ENCODE measurements around the gene ZNF385C. TPM values are rescaled to one million over a fixed set of nuclear protein-coding genes. Genes with fewer than 3 reads are reported as not detected.
A peak's percentile ranks its signal among the peaks of the same experiment; 100 is the strongest.

The ZNF385C gene
- total and polyA plus RNA-seq, 2 of the 13 experiments (the other 11 are each of a cell fraction or from before 2014, with no cell fraction given), result 2.3 to 6.1 TPM

GRCh38 chr17:42050393-42051012 lies 47.8 kb downstream of the ZNF385C start, which contains the start of gene C17orf113 (continued):
- TF ChIP-seq TFDP1 (CRISPR knock-in tag; IDR thresholded peaks at IDR 0.05; ENCODE audit: borderline replicate concordance) (peak; percentile 34; the same call in 1 of the 2 replicates), MYC (CRISPR knock-in tag; IDR thresholded peaks at IDR 0.05; ENCODE audit: borderline replicate concordance) (peak; percentile 59; the same call in 1 of the 2 replicates), RARG (CRISPR knock-in tag; IDR thresholded peaks at IDR 0.05; ENCODE audit: low read depth) (no peak), RAD21 (CRISPR knock-in tag; IDR thresholded peaks at IDR 0.05) (peak; percentile 74), ZNF275 (CRISPR knock-in tag; IDR thresholded peaks at IDR 0.05; ENCODE audit: borderline replicate concordance) (no peak), PHF20 (CRISPR knock-in tag; IDR thresholded peaks at IDR 0.05) (peak; percentile 49; the same call in 1 of the 2 replicates), ZNF761 (CRISPR knock-in tag; conservative IDR thresholded peaks at IDR 0.05) (0 out of 2 replicates have a peak, but pooled peaks have one; percentile 61), HDAC1 (CRISPR knock-in tag; IDR thresholded peaks at IDR 0.05) (peak; percentile 81), BCL6 (CRISPR knock-in tag; IDR thresholded peaks at IDR 0.05) (peak; percentile 20; the same call in 1 of the 2 replicates), ZNF772 (CRISPR knock-in tag; IDR thresholded peaks at IDR 0.05) (peak; percentile 72; the same call in 1 of the 2 replicates), XRCC5 (optimal IDR thresholded peaks at IDR 0.05; ENCODE audit: low read length) (peak; percentile 75), KAT8 (CRISPR knock-in tag; IDR thresholded peaks at IDR 0.05) (peak; percentile 68; the same call in 1 of the 2 replicates), THYN1 (CRISPR knock-in tag; IDR thresholded peaks at IDR 0.05; ENCODE audit: borderline replicate concordance, low read depth) (no peak), GMEB2 (CRISPR knock-in tag; IDR thresholded peaks at IDR 0.05; ENCODE audit: low read depth) (no peak), KDM2A (CRISPR knock-in tag; IDR thresholded peaks at IDR 0.05; ENCODE audit: borderline replicate concordance, low read depth) (peak; percentile 67), CHCHD3 (CRISPR knock-in tag; IDR thresholded peaks at IDR 0.05) (no peak), CBFB (CRISPR knock-in tag; IDR thresholded peaks at IDR 0.05) (peak; percentile 69; the same call in 1 of the 2 replicates), SALL1 (CRISPR knock-in tag; IDR thresholded peaks at IDR 0.05) (peak; percentile 62), KDM4B (CRISPR knock-in tag; IDR thresholded peaks at IDR 0.05) (peak; percentile 59; the same call in 1 of the 2 replicates), RXRB (CRISPR knock-in tag; IDR thresholded peaks at IDR 0.05; ENCODE audit: borderline replicate concordance) (0 out of 2 replicates have a peak, but pooled peaks have one; percentile 17)
